Lower leg skin (tissue), 3 donors: Measurements from ENCODE around the gene SLC38A6.

Experiments
- POLR2A ChIP-seq, 2 donors: fragments of 450-650 bp; IDR thresholded peaks; one replicate each; pipeline ENCODE4 v1.6.1; 2016 to 2017; ENCODE audit warnings: antibody characterized with exemption in 2 of 2, mild to moderate bottlenecking in 1 of 2, moderate library complexity in 1 of 2
- TF ChIP-seq, protein P1 (sequence below), 3 donors: fragments of 450-650 bp; IDR thresholded peaks; one replicate each; pipeline ENCODE4 v1.5.1; 2016; ENCODE audit warnings: antibody characterized with exemption in 3 of 3, mild to moderate bottlenecking in 3 of 3, moderate library complexity in 2 of 3

DNA sequence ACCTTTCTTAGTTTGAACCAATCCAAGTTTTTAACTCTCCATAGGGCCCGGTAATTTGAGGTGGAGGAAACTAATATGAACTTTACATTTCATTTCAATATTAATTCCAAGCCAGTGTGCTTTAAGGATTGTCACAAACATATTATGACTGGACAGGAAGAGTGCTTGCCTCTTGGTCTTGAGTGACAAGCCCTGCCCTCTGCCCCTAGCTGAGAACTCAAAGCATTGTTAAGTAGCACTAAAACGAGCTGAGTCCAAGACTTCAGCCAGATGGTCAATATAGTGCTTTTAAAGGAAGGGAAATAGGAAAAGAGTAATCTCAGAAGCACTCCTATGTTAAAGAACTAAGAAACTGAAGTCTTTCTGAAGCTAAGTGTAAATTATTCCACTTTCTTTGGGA lies 17.3 kb upstream of the SLC38A6 start:
- TF ChIP-seq, protein P1, sequence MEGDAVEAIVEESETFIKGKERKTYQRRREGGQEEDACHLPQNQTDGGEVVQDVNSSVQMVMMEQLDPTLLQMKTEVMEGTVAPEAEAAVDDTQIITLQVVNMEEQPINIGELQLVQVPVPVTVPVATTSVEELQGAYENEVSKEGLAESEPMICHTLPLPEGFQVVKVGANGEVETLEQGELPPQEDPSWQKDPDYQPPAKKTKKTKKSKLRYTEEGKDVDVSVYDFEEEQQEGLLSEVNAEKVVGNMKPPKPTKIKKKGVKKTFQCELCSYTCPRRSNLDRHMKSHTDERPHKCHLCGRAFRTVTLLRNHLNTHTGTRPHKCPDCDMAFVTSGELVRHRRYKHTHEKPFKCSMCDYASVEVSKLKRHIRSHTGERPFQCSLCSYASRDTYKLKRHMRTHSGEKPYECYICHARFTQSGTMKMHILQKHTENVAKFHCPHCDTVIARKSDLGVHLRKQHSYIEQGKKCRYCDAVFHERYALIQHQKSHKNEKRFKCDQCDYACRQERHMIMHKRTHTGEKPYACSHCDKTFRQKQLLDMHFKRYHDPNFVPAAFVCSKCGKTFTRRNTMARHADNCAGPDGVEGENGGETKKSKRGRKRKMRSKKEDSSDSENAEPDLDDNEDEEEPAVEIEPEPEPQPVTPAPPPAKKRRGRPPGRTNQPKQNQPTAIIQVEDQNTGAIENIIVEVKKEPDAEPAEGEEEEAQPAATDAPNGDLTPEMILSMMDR (IDR thresholded peaks at IDR 0.05): no peak
- TF ChIP-seq POLR2A (IDR thresholded peaks at IDR 0.05): no peak
